ENCODE data around the gene PPP1R9A. TPM values are rescaled to one million over a fixed set of nuclear protein-coding genes. Genes with fewer than 3 reads are reported as not detected.

The PPP1R9A gene
- total RNA-seq, 1 experiment from 2014 or later = not detected

DNA sequence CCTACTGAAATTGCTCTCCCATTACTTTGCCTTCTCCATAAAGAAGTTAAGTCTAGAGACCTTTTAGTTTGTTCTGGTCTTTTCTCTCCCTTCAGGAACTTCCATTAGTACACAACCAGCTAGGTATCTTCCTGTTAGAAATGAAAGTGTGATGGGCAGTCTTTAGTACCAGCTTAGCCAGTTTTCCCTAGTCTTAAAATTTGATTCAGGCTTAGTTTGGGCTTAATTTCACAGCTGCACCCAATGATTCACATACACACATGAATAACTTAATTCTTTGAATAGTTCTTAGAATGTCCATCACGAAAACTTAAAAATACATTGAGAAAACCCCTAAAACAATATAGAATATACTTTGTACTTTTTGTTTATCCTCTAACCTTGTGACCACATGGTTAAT is 2.4 kb upstream of the PPP1R9A start:
- H3K27ac ChIP-seq (ENCODE audit: low read length) = no peak overlapping the region
- H3K27me3 ChIP-seq (ENCODE audit: low read length) = no peaks in the 10 kb centered on the region
- H3K4me2 ChIP-seq (ENCODE audit: low read depth, low read length, poor library complexity, severe bottlenecking) = no peak overlapping the region
- no peak overlapping the region for H2AFZ ChIP-seq (ENCODE audit: low read length)
- H3K4me3 ChIP-seq (ENCODE audit: low read length) = no peak overlapping the region
- H3K4me1 ChIP-seq (ENCODE audit: low read length) = no peaks in the 10 kb centered on the region
- no peaks in the 10 kb centered on the region for H3K79me2 ChIP-seq (ENCODE audit: low read length)
- no peak for DNase-seq
- H3K9ac ChIP-seq (ENCODE audit: low read length) = no peak overlapping the region
- no peaks in the 10 kb centered on the region for H4K20me1 ChIP-seq (ENCODE audit: insufficient read depth, low read depth, low read length)
- no peaks in the 10 kb centered on the region for H3K36me3 ChIP-seq (ENCODE audit: insufficient read depth, low read length)
- no peaks in the 10 kb centered on the region for H3K9me2 ChIP-seq (replicated peaks; ENCODE audit: insufficient read depth, low read length)
- no peaks in the 10 kb centered on the region for H3K9me3 ChIP-seq (ENCODE audit: low read length)

DNA sequence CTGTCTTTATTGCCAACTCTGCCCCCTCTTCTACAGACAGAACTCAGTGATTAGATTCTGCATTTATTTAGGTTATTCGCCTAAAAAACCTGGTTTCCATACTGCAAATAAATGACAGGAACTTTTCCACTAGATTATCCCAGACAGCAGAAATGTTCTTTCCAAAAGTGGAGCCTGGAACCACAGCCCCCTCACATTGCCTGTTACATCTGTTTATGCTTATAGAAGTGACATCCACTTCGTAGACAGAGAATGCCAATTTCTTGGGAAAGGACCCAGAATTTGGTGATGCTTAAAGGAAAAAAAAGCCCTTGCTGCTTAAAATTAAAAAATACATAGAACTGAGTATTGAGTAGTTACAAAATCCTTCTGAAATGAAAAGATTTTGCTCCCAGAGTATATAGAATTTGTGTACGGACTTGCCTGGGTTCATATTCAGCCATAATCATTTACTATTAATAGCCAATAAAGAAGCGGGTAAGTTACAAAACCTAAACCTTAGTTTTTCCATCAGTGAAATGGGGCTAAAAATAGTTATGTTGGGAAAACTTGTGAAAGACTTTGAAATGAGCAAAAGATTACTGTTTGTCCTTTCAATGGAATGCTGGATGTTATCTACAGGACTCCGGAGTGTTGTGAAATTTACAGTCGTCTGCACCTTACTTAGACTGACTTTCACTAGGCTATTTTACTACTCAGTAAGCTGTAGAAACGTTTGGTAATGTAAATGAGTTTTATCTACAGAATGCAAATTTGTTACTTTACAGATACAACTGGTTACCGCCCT is 1.1 kb upstream of the PPP1R9A start:
- Histone ChIP-seq H3K27ac (ENCODE audit: low read length) (no peak overlapping the region), H2AFZ (ENCODE audit: low read length) (no peak overlapping the region), H3K9me2 (replicated peaks; ENCODE audit: insufficient read depth, low read length) (no peaks in the 10 kb centered on the region), H3K4me3 (ENCODE audit: low read length) (no peak overlapping the region), H4K20me1 (ENCODE audit: insufficient read depth, low read depth, low read length) (no peaks in the 10 kb centered on the region), H3K4me2 (ENCODE audit: low read depth, low read length, poor library complexity, severe bottlenecking) (no peak overlapping the region), H3K9me3 (ENCODE audit: low read length) (no peaks in the 10 kb centered on the region), H3K79me2 (ENCODE audit: low read length) (no peaks in the 10 kb centered on the region), H3K27me3 (ENCODE audit: low read length) (0 out of 2 replicates have a peak, but pooled peaks cover 2% of the 10 kb centered on the region), H3K9ac (ENCODE audit: low read length) (no peak overlapping the region), H3K4me1 (ENCODE audit: low read length) (no peaks in the 10 kb centered on the region), H3K36me3 (ENCODE audit: insufficient read depth, low read length) (no peaks in the 10 kb centered on the region)
- no peak for DNase-seq

DNA sequence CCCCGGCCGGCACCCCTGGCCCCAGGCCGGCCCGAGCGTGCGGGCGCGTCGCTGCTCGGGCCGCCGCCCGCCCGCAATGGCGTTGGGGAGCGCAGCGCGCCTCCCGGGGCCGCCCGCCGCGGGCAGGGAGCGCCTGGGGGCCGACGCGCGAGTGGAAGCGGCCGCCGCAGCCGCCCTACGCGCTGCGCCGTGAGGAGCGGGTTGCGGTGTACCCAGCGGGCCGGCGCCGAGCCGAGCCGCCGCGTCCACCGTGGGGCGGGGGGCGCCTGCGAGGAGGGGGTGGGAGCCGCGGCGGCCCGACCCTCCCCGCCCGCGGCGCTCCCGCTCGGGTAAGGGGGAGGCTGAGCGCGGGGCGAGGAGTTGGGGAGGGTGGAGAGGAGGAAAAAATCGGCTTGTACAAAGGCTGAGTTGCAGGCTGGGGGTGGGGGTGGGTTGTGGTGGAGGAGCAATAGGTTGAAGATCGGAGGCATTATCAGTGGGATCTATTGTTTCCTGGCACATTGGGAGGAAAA is 473 bp downstream of the PPP1R9A start:
- no peak overlapping the region for H3K9ac ChIP-seq (ENCODE audit: low read length)
- DNase-seq = no peak
- H3K4me3 ChIP-seq (ENCODE audit: low read length) = no peak overlapping the region
- no peak overlapping the region for H3K4me2 ChIP-seq (ENCODE audit: low read depth, low read length, poor library complexity, severe bottlenecking)
- H3K4me1 ChIP-seq (ENCODE audit: low read length) = no peaks in the 10 kb centered on the region
- H3K9me3 ChIP-seq (ENCODE audit: low read length) = no peaks in the 10 kb centered on the region
- no peaks in the 10 kb centered on the region for H3K36me3 ChIP-seq (ENCODE audit: insufficient read depth, low read length)
- no peaks in the 10 kb centered on the region for H3K9me2 ChIP-seq (replicated peaks; ENCODE audit: insufficient read depth, low read length)
- 0 out of 2 replicates have a peak, but pooled peaks cover 2% of the 10 kb centered on the region for H3K27me3 ChIP-seq (ENCODE audit: low read length)
- H3K27ac ChIP-seq (ENCODE audit: low read length) = no peak overlapping the region
- no peak overlapping the region for H2AFZ ChIP-seq (ENCODE audit: low read length)
- no peaks in the 10 kb centered on the region for H4K20me1 ChIP-seq (ENCODE audit: insufficient read depth, low read depth, low read length)
- no peaks in the 10 kb centered on the region for H3K79me2 ChIP-seq (ENCODE audit: low read length)

DNA sequence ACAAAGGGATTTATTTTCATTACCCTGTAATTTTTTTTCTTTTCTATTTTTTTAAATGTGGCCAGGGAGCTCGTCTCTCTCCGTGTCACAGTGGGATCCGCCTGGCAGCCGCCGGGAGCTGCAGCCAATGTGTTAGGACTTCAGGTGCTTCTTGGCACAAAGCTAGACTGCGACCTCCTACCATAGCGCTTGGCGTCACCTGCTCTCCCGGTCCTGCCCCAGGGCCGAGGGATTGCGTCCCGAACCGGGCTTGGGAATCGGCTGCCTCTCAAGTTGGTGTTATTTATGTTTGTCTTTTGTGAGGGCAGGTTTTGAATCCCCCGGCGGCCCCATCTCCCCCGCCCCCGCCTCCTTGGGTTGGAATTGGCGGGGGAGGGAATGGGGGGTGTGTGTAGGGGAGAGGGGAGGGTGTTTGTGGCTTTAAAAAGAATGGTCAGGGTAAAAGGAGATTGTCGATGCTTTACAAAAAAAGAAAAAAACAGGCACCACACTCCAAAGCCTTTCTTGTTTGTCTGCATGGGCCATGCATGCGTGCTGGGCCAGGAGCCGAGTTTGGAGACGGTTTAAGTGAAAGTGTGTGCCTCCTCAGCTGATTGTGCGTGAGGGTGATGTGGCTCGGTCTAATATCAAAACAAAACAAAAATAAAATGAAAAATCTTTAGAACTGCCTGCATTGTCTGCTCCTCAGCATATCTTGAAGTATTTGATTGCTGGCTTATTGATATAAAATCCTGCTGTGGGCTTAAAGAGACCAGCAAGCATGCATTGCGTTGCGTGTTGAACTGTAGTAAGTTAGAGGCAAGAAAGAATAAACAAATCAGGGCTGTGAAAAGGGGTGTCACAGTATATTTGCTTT is 1.2 kb downstream of the PPP1R9A start:
- Histone ChIP-seq H3K9me3 (ENCODE audit: low read length) (no peaks in the 10 kb centered on the region), H3K36me3 (ENCODE audit: insufficient read depth, low read length) (no peaks in the 10 kb centered on the region), H2AFZ (ENCODE audit: low read length) (no peak overlapping the region), H3K27me3 (ENCODE audit: low read length) (0 out of 2 replicates have a peak, but pooled peaks cover 2% of the 10 kb centered on the region), H3K79me2 (ENCODE audit: low read length) (no peaks in the 10 kb centered on the region), H4K20me1 (ENCODE audit: insufficient read depth, low read depth, low read length) (no peaks in the 10 kb centered on the region), H3K27ac (ENCODE audit: low read length) (no peak overlapping the region), H3K4me3 (ENCODE audit: low read length) (no peak overlapping the region), H3K4me1 (ENCODE audit: low read length) (no peaks in the 10 kb centered on the region), H3K9me2 (replicated peaks; ENCODE audit: insufficient read depth, low read length) (no peaks in the 10 kb centered on the region), H3K9ac (ENCODE audit: low read length) (no peak overlapping the region), H3K4me2 (ENCODE audit: low read depth, low read length, poor library complexity, severe bottlenecking) (no peak overlapping the region)
- DNase-seq = no peak

DNA sequence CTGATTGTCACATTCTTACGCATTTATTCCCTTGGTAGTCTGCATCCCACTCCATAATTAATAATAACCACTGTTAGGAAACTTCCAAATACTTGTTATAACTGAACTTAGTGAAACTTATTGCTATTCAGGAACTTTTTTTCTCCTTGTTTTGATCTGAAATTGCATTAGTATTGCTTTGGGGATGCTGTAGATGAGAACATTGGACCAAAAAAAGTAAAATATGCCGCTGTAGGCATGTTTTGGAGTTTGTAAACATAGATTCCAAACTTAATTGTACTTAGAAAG is 1.7 kb downstream of the PPP1R9A start:
- DNase-seq = no peak
- H3K79me2 ChIP-seq (ENCODE audit: low read length) = no peaks in the 10 kb centered on the region
- no peaks in the 10 kb centered on the region for H3K9me3 ChIP-seq (ENCODE audit: low read length)
- H3K27me3 ChIP-seq (ENCODE audit: low read length) = 0 out of 2 replicates have a peak, but pooled peaks cover 2% of the 10 kb centered on the region
- no peak overlapping the region for H3K4me3 ChIP-seq (ENCODE audit: low read length)
- H3K27ac ChIP-seq (ENCODE audit: low read length) = no peak overlapping the region
- no peaks in the 10 kb centered on the region for H4K20me1 ChIP-seq (ENCODE audit: insufficient read depth, low read depth, low read length)
- no peaks in the 10 kb centered on the region for H3K9me2 ChIP-seq (replicated peaks; ENCODE audit: insufficient read depth, low read length)
- H3K4me1 ChIP-seq (ENCODE audit: low read length) = no peaks in the 10 kb centered on the region
- no peaks in the 10 kb centered on the region for H3K36me3 ChIP-seq (ENCODE audit: insufficient read depth, low read length)
- no peak overlapping the region for H3K4me2 ChIP-seq (ENCODE audit: low read depth, low read length, poor library complexity, severe bottlenecking)
- H3K9ac ChIP-seq (ENCODE audit: low read length) = no peak overlapping the region
- H2AFZ ChIP-seq (ENCODE audit: low read length) = no peak overlapping the region

DNA sequence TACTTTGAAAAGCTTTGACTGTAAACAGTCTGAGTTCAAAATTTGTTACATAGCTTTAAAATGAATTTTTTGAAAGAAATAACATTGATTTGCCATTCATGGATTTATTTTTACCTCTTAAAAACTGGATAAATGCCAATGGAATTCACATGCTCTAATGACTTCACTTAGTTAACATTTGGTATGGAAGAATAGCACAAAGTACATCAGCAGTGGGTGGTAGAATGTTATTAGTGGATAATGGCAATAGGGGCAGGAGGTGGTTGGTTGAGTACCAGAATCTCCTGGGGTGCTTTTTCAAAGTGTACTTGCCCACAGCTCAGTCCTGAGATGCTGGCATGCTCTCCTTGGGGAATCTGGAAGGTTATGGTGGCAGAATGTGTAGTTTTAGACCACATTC is 4.7 kb downstream of the PPP1R9A start:
- no peak overlapping the region for H3K4me3 ChIP-seq (ENCODE audit: low read length)
- no peaks in the 10 kb centered on the region for H3K36me3 ChIP-seq (ENCODE audit: insufficient read depth, low read length)
- H3K4me1 ChIP-seq (ENCODE audit: low read length) = no peaks in the 10 kb centered on the region
- no peak overlapping the region for H3K4me2 ChIP-seq (ENCODE audit: low read depth, low read length, poor library complexity, severe bottlenecking)
- H4K20me1 ChIP-seq (ENCODE audit: insufficient read depth, low read depth, low read length) = no peaks in the 10 kb centered on the region
- 0 out of 2 replicates have a peak, but pooled peaks cover 2% of the 10 kb centered on the region for H3K27me3 ChIP-seq (ENCODE audit: low read length)
- no peak overlapping the region for H3K9ac ChIP-seq (ENCODE audit: low read length)
- no peak overlapping the region for H3K27ac ChIP-seq (ENCODE audit: low read length)
- H3K79me2 ChIP-seq (ENCODE audit: low read length) = no peaks in the 10 kb centered on the region
- no peaks in the 10 kb centered on the region for H3K9me2 ChIP-seq (replicated peaks; ENCODE audit: insufficient read depth, low read length)
- no peak overlapping the region for H2AFZ ChIP-seq (ENCODE audit: low read length)
- no peaks in the 10 kb centered on the region for H3K9me3 ChIP-seq (ENCODE audit: low read length)
- no peak for DNase-seq

DNA sequence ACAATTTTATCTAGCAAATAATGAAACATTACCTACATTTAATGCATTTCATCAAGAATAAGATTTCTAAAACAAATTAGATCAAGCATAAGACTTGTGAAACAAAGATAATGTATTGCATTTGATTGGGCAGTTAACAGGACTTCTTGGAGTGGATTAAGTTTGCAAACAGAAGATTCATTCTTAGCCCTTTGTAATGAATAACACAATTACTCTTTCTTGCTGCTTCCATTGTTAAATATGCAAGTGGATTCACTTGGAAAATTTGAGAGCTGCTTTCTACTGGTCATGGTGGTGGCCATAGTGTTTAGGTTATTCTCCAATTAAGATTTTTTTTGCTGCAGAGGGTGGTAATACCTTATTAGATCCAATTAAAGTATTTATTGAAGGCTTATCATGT is 6.0 kb downstream of the PPP1R9A start:
- Histone ChIP-seq H3K27ac (ENCODE audit: low read length) (no peak overlapping the region), H4K20me1 (ENCODE audit: insufficient read depth, low read depth, low read length) (no peaks in the 10 kb centered on the region), H3K36me3 (ENCODE audit: insufficient read depth, low read length) (no peaks in the 10 kb centered on the region), H3K9ac (ENCODE audit: low read length) (no peak overlapping the region), H3K4me1 (ENCODE audit: low read length) (no peaks in the 10 kb centered on the region), H3K9me3 (ENCODE audit: low read length) (no peaks in the 10 kb centered on the region), H3K9me2 (replicated peaks; ENCODE audit: insufficient read depth, low read length) (no peaks in the 10 kb centered on the region), H3K27me3 (ENCODE audit: low read length) (0 out of 2 replicates have a peak, but pooled peaks cover 2% of the 10 kb centered on the region), H3K4me2 (ENCODE audit: low read depth, low read length, poor library complexity, severe bottlenecking) (no peak overlapping the region), H3K4me3 (ENCODE audit: low read length) (no peak overlapping the region), H2AFZ (ENCODE audit: low read length) (no peak overlapping the region), H3K79me2 (ENCODE audit: low read length) (no peaks in the 10 kb centered on the region)
- DNase-seq = no peak

DNA sequence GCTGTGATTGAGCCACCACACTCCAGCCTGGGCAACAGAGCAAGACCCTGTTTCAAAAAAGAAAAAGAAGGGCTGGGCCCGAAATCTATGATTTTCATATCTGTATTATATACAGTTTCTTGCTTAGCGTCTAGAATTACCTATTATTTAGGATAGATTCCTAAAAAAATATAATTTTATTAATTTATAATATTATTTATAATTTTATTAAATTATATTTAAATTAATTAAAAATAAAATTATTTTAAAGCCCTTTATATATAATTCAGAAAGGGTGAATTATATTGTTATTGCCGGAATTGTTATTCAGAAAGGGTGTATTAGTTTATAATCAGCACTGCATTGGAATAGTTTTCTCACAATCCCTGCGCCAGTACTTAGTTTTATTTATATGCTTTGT is 14.5 kb downstream of the PPP1R9A start:
- Histone ChIP-seq H4K20me1 (ENCODE audit: insufficient read depth, low read depth, low read length) (no peaks in the 10 kb centered on the region), H3K9ac (ENCODE audit: low read length) (no peak overlapping the region)

More for the DNA sequence above, 14.5 kb downstream of the PPP1R9A start:
- Histone ChIP-seq H3K36me3 (ENCODE audit: insufficient read depth, low read length) (no peaks in the 10 kb centered on the region), H3K4me2 (ENCODE audit: low read depth, low read length, poor library complexity, severe bottlenecking) (no peak overlapping the region), H2AFZ (ENCODE audit: low read length) (no peak overlapping the region), H3K79me2 (ENCODE audit: low read length) (no peaks in the 10 kb centered on the region), H3K4me1 (ENCODE audit: low read length) (no peaks in the 10 kb centered on the region), H3K4me3 (ENCODE audit: low read length) (no peak overlapping the region), H3K27me3 (ENCODE audit: low read length) (no peaks in the 10 kb centered on the region), H3K9me3 (ENCODE audit: low read length) (no peaks in the 10 kb centered on the region), H3K27ac (ENCODE audit: low read length) (no peak overlapping the region), H3K9me2 (replicated peaks; ENCODE audit: insufficient read depth, low read length) (no peaks in the 10 kb centered on the region)
- no peak for DNase-seq
